Esophagus (tissue), 2 donors: ENCODE results near the gene ARHGEF19. TPM values are rescaled to one million over a fixed set of nuclear protein-coding genes. Genes with fewer than 3 reads are reported as not detected.

Experiments used
- H3K27ac ChIP-seq, 2 donors: one replicate each; pipeline ENCODE4 v1.5.1; 2013; ENCODE audit warnings: low read depth in 2 of 2, mild to moderate bottlenecking in 2 of 2, inconsistent platforms in 1 of 2, low read length in 1 of 2, moderate library complexity in 1 of 2
- H3K27me3 ChIP-seq, 2 donors: one replicate each; pipeline ENCODE4 v1.6.1; 2013; ENCODE audit warnings: low read length in 2 of 2, control low read depth in 1 of 2, mild to moderate bottlenecking in 1 of 2; ENCODE audit not compliant: insufficient read depth in 2 of 2, control insufficient read depth in 1 of 2
- H3K36me3 ChIP-seq, 2 donors: one replicate each; pipeline ENCODE4 v1.6.1; 2013; ENCODE audit warnings: low read length in 1 of 2; ENCODE audit not compliant: control insufficient read depth in 2 of 2, insufficient read depth in 2 of 2
- H3K4me1 ChIP-seq, 2 donors: one replicate each; pipeline ENCODE4 v1.6.1; 2013; ENCODE audit warnings: low read length in 1 of 2; ENCODE audit not compliant: control insufficient read depth in 2 of 2, insufficient read depth in 2 of 2
- H3K4me3 ChIP-seq, 2 donors: one replicate each; pipeline ENCODE4 v1.5.1; 2013; ENCODE audit warnings: low read length in 2 of 2, mild to moderate bottlenecking in 2 of 2, low read depth in 1 of 2, moderate library complexity in 1 of 2
- H3K9me3 ChIP-seq, 2 donors: one replicate each; pipeline ENCODE4 v1.6.1; 2013; ENCODE audit warnings: mild to moderate bottlenecking in 2 of 2, low read depth in 1 of 2, low read length in 1 of 2, moderate library complexity in 1 of 2; ENCODE audit not compliant: control insufficient read depth in 2 of 2, insufficient read depth in 1 of 2
- WGBS, 2 donors: extraction: QIAGEN DNeasy Blood & Tissue Kit; methylation state at CpG; one replicate each; pipeline ENCODE4 v1.1.7; 2013; 5-methylcytosine and 5-hydroxymethylcytosine counted together
- polyA plus RNA-seq, 2 donors: library from polyadenylated mRNA; stranded (reverse); fragments of 200-250 nt; gene quantifications; one replicate each; pipeline ENCODE4 v1.2.3, GENCODE V29; 2013
- donor health status: healthy with polysubstance abuse.
- donor health status: Bipolar disorder and iron deficiency.

The ARHGEF19 gene
- polyA plus RNA-seq, 2 donors: 20.1 to 31.1 TPM

- H3K27me3 ChIP-seq: no peaks in the 10 kb centered on the region
Observed at GRCh38 chr1:16153999-16154673, 58.3 kb downstream of the ARHGEF19 start.

GRCh38 chr1:16153096-16153998 lies 59.1 kb downstream of the ARHGEF19 start:
- peaks cover 5 to 20% of the 10 kb centered on the region in 2 donors for H3K36me3 ChIP-seq
- H3K27me3 ChIP-seq: no peaks in the 10 kb centered on the region
- H3K4me1 ChIP-seq: peaks cover 7 to 12% of the 10 kb centered on the region in 2 donors
- H3K27ac ChIP-seq: peak overlapping the region; percentile 88 to 94
- WGBS, 2 donors: 42 to 51% methylated on average over 13 of the region's 13 CpGs
- peak overlapping the region; percentile 72 to 83 for H3K4me3 ChIP-seq
- no peaks in the 10 kb centered on the region for H3K9me3 ChIP-seq

More at GRCh38 chr1:16153999-16154673, 58.3 kb downstream of the ARHGEF19 start:
- H3K4me3 ChIP-seq: peak overlapping the region; percentile 72 to 83
- peak overlapping the region; percentile 88 to 94 for H3K27ac ChIP-seq
- WGBS, 2 donors: 23 to 26% methylated on average over 17 of the region's 17 CpGs
- H3K9me3 ChIP-seq: no peaks in the 10 kb centered on the region
- peaks cover 5 to 12% of the 10 kb centered on the region in 2 donors for H3K4me1 ChIP-seq
- H3K36me3 ChIP-seq: peaks cover 0 to 15% of the 10 kb centered on the region in 2 donors

GRCh38 chr1:16152481-16153087 lies 59.9 kb downstream of the ARHGEF19 start:
- WGBS, 2 donors: 38 to 48% methylated on average over 16 of the region's 16 CpGs
- Histone ChIP-seq H3K4me1 (peaks cover 8 to 9% of the 10 kb centered on the region in 2 donors), H3K27me3 (no peaks in the 10 kb centered on the region), H3K27ac (peak overlapping the region; percentile 88 to 94), H3K9me3 (no peaks in the 10 kb centered on the region), H3K36me3 (peaks cover 7 to 22% of the 10 kb centered on the region in 2 donors), H3K4me3 (peak overlapping the region; percentile 72 to 83)

DNA sequence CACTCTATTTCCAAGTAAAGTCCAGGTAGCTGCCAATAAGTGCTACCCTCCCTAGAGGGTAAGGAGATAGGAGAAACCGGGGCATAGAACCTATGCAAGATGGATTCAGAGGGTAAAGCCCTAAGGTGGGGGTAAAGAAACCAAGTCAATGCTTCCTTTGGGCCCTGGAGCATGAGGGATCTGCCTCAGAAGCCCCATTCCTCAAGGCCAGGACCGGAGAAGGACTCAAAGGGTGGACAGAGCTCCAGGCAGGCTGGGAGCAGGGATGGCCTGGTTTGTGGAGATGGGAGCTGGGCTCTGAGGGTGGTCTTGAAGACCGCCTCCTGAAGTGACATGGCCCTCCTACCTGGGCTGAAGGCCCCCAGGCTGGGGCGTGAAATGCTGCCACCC lies 60.5 kb downstream of the ARHGEF19 start:
- Histone ChIP-seq H3K27me3 (no peaks in the 10 kb centered on the region), H3K4me3 (peak overlapping the region; percentile 36 to 72), H3K4me1 (peaks cover 8 to 9% of the 10 kb centered on the region in 2 donors), H3K36me3 (peaks cover 8 to 22% of the 10 kb centered on the region in 2 donors), H3K9me3 (no peaks in the 10 kb centered on the region), H3K27ac (peak overlapping the region; percentile 88 to 94)
- 78 to 83% methylated on average over 4 of the region's 4 CpGs for WGBS, 2 donors

DNA sequence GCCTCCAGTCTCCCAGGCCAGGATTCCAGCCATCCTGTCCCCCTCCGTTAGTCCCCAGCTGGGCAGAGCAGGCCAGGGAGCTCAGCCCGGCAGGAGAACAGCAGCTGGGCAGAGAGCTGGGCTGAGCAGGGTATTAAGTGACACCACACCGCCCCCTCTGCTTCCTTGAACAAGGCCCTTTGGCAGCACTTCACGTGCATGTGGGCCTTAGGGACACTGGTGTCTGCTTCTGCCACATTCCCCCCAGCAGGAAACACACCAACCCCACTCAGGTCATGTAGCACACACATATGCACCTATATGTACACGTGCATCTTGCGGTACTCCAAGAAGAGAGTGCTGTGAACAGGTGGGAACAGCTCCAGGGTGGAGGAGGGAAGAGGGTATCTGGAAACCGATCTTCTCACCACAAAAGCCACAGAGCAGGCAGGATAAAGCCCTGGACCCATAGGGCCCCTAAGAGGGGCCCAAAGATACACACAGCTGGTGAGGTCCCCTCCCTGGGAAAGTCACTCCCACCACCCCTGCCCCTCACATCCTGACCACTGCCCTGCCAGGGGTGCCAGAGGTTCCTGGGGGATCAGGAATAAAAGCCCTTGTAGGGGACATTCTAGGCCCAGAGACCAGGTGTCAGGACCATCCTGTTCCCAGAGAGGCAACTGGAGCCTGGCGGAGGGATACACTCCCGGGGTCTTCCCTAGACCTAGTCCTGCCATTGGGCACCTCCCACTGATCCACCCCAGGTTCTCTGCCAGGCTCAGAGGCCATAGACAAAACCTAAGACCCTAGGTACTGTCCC lies 61.1 kb downstream of the ARHGEF19 start:
- Histone ChIP-seq H3K4me3 (peak overlapping the region; percentile 36 to 72), H3K9me3 (no peaks in the 10 kb centered on the region), H3K36me3 (peaks cover 10 to 22% of the 10 kb centered on the region in 2 donors), H3K27me3 (no peaks in the 10 kb centered on the region), H3K27ac (peak overlapping the region; percentile 88 to 94), H3K4me1 (peaks cover 11 to 13% of the 10 kb centered on the region in 2 donors)
- 60 to 66% methylated on average over 9 of the region's 9 CpGs for WGBS, 2 donors

DNA sequence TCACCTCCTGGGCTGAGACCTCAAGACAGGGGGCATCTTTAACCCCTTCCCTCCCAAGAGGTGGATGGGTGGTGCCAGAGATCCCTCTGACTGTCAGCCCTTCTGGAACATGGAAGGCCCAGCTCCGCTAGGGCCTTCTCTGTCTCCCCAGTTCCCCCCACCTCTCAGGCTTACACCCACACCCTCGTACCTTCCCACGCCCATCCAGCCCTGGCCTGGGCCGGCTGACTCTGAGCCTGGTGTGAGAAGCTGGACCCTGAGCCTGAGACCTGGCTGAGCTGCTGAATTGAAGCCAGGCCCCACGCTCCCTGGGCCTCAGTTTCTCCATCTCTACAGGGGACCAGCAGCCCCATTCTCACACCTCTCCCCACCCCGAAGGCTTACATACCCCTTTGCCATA lies 61.9 kb downstream of the ARHGEF19 start:
- H3K4me3 ChIP-seq: peak overlapping the region; percentile 36 to 72
- peaks cover 10 to 25% of the 10 kb centered on the region in 2 donors for H3K36me3 ChIP-seq
- H3K4me1 ChIP-seq: peaks cover 14 to 20% of the 10 kb centered on the region in 2 donors
- no peaks in the 10 kb centered on the region for H3K27me3 ChIP-seq
- H3K27ac ChIP-seq: peak overlapping the region; percentile 33 to 94
- no peaks in the 10 kb centered on the region for H3K9me3 ChIP-seq
- WGBS, 2 donors: 75 to 78% methylated on average over 6 of the region's 6 CpGs

GRCh38 chr1:16149702-16150488 lies 62.6 kb downstream of the ARHGEF19 start:
- WGBS, 2 donors: 82 to 83% methylated on average over 12 of the region's 12 CpGs
- H3K4me1 ChIP-seq: peaks cover 21 to 25% of the 10 kb centered on the region in 2 donors
- peaks cover 10 to 27% of the 10 kb centered on the region in 2 donors for H3K36me3 ChIP-seq
- no peaks in the 10 kb centered on the region for H3K9me3 ChIP-seq
- H3K27me3 ChIP-seq: no peaks in the 10 kb centered on the region
- peak overlapping the region; percentile 36 to 72 for H3K4me3 ChIP-seq
- peak overlapping the region; percentile 33 to 94 for H3K27ac ChIP-seq

GRCh38 chr1:16149146-16149545 lies 63.3 kb downstream of the ARHGEF19 start:
- peak overlapping the region in 1 of 2 donors; percentile 30 for H3K4me3 ChIP-seq
- peaks cover 25 to 31% of the 10 kb centered on the region in 2 donors for H3K4me1 ChIP-seq
- H3K36me3 ChIP-seq: peaks cover 10 to 32% of the 10 kb centered on the region in 2 donors
- H3K9me3 ChIP-seq: no peaks in the 10 kb centered on the region
- H3K27me3 ChIP-seq: no peaks in the 10 kb centered on the region
- peak overlapping the region in 1 of 2 donors; percentile 42 for H3K27ac ChIP-seq
- 86 to 89% methylated on average over 7 of the region's 7 CpGs for WGBS, 2 donors
